GM12878 (cell line): Measurements from ENCODE around the gene IER3. TPM values are rescaled to one million over a fixed set of nuclear protein-coding genes. Genes with fewer than 3 reads are reported as not detected.

Experiments
- ATAC-seq: fragments of 200-7000 bp; cut with Tn5 transposase; 3 replicates; pipeline ENCODE4 v1.9.1; 2020; ENCODE audit warnings: mild to moderate bottlenecking, moderate library complexity
- BruUV-seq: library from RNA; stranded (reverse); fragments of 400-500 nt; replicated peaks from 2 replicates; lab custom pipeline; 2021; lab: Mats Ljungman, UMichigan
- CTCF ChIA-PET: fragments of 300-600 bp; sonication (Branson Sonifier 250); formaldehyde crosslinking; extraction: SDS; loops from one replicate; lab custom pipeline; 2021; ENCODE audit warnings: inconsistent platforms; lab: Yijun Ruan, JAX
- POLR2A ChIA-PET: fragments of 350-600 bp; formaldehyde crosslinking; extraction: SDS; loops from one replicate; lab custom pipeline; 2021; ENCODE audit warnings: inconsistent platforms; lab: Charles Lee
- RAD21 ChIA-PET: fragments of 300-600 bp; sonication (Branson Sonifier 250); formaldehyde crosslinking; loops from one replicate; lab custom pipeline; 2023; ENCODE audit warnings: antibody characterized with exemption; ENCODE audit not compliant: unreplicated experiment; lab: Charles Lee
- SMC1A ChIA-PET: fragments of 300-600 bp; sonication (Branson Sonifier 250); formaldehyde crosslinking; loops from one replicate; lab custom pipeline; 2023; ENCODE audit not compliant: unreplicated experiment, uncharacterized antibody; lab: Charles Lee
- DNase-seq: peaks from one replicate; pipeline ENCODE4 v3.0.0-alpha.2; 2011; ENCODE audit warnings: low read depth, low spot score
- FAIRE-seq: peaks from 3 replicates; lab custom pipeline; 2011; peaks lifted over from hg19 to GRCh38; lab: Jason Lieb, UNC
- H2AFZ ChIP-seq: 2 replicates; pipeline ENCODE4 v1.6.0; 2011; ENCODE audit warnings: low read depth, low read length, control low read depth; ENCODE audit not compliant: control insufficient read depth
- H3K27ac ChIP-seq: 2 replicates; pipeline ENCODE4 v1.5.1; 2011; ENCODE audit warnings: control low read depth; ENCODE audit not compliant: control insufficient read depth, insufficient read depth
- H3K27me3 ChIP-seq, 2 experiments: replicated peaks in 1 of 2; 2 replicates each; pipeline versions ENCODE4 v1.6.0 to v1.6.1; 2011; ENCODE audit warnings: low read length in 1 of 2; ENCODE audit not compliant: control insufficient read depth in 2 of 2, insufficient read depth in 2 of 2
- H3K36me3 ChIP-seq, 2 experiments: 2 replicates each; pipeline ENCODE4 v1.5.1; 2011; ENCODE audit warnings: low read length in 1 of 2; ENCODE audit not compliant: control insufficient read depth in 2 of 2, insufficient read depth in 2 of 2
- H3K4me1 ChIP-seq: 2 replicates; pipeline ENCODE4 v1.6.1; 2011; ENCODE audit warnings: mild to moderate bottlenecking, low read length, moderate library complexity, mixed read lengths; ENCODE audit not compliant: control insufficient read depth, insufficient read depth
- H3K4me2 ChIP-seq: 2 replicates; pipeline ENCODE4 v1.6.0; 2011; ENCODE audit warnings: control low read depth; ENCODE audit not compliant: control insufficient read depth, insufficient read depth
- H3K4me3 ChIP-seq: fragments of 200-600 bp; sonication (generic); 2 replicates; pipeline ENCODE4 v1.5.1; 2016
- H3K79me2 ChIP-seq: 2 replicates; pipeline ENCODE4 v1.6.0; 2011; ENCODE audit warnings: low read length; ENCODE audit not compliant: control insufficient read depth, insufficient read depth
- H3K9ac ChIP-seq: 2 replicates; pipeline ENCODE4 v1.8.0; 2011; ENCODE audit warnings: low read length, control low read depth, mixed read lengths; ENCODE audit not compliant: control insufficient read depth, insufficient read depth
- H3K9me3 ChIP-seq: replicated peaks from 3 replicates; pipeline ENCODE4 v1.5.1; 2011; ENCODE audit warnings: mild to moderate bottlenecking, low read length; ENCODE audit not compliant: control insufficient read depth, insufficient read depth
- H4K20me1 ChIP-seq: 2 replicates; pipeline ENCODE4 v1.6.0; 2011; ENCODE audit not compliant: control insufficient read depth, insufficient read depth
- CREM ChIP-seq: IDR thresholded peaks from 2 replicates; pipeline ENCODE4 v1.6.1; 2014; ENCODE audit warnings: antibody characterized with exemption, low read depth
- EZH2 ChIP-seq: IDR thresholded peaks from 2 replicates; pipeline ENCODE4 v1.6.1; 2012; ENCODE audit warnings: low read depth, mild to moderate bottlenecking, control low read depth, inconsistent platforms, low read length, borderline replicate concordance; ENCODE audit not compliant: control insufficient read depth
- FOXK2 ChIP-seq: fragments of 450-650 bp; IDR thresholded peaks from 2 replicates; pipeline ENCODE4 v1.6.1; 2017; ENCODE audit warnings: mild to moderate bottlenecking, moderate library complexity
- ZNF207 ChIP-seq: fragments of 450-650 bp; IDR thresholded peaks from 2 replicates; pipeline ENCODE4 v1.6.1; 2014; ENCODE audit warnings: antibody characterized with exemption, mild to moderate bottlenecking, borderline replicate concordance
- ZNF24 ChIP-seq: fragments of 450-650 bp; IDR thresholded peaks from 2 replicates; pipeline ENCODE4 v1.6.1; 2017; ENCODE audit warnings: antibody characterized with exemption, mild to moderate bottlenecking
- WGBS: methylation state at CpG from one replicate; pipeline ENCODE4 v1.1.6; 2016; ENCODE audit warnings: low lambda C conversion rate; ENCODE audit not compliant: insufficient replicate concordance, insufficient coverage; ENCODE audit errors: missing lambda C conversion rate; 5-methylcytosine and 5-hydroxymethylcytosine counted together
- in situ Hi-C: fragments of 300-500 bp; cut with MboI; formaldehyde crosslinking; loops from 9 replicates; pipeline ENCODE4 v1.14.3; 2018; ENCODE audit warnings: mixed read lengths
- intact Hi-C: fragments of 100-400 bp; cut with micrococcal nuclease; formaldehyde crosslinking; loops from one replicate; pipeline ENCODE4 v1.14.2; 2022; ENCODE audit not compliant: unreplicated experiment
- polyA plus RNA-seq, 11 experiments: library from polyadenylated mRNA; depleted of rRNA in 4 of 11; unstranded in 6 of 11; stranded (reverse) in 5 of 11; fragments of >200 nt; fragmentation: Nextera tagmentation in 4 of 11; fragmentation: Illumina TruSeq in 1 of 11; extraction: Ambion mirVana in 4 of 11; extraction: Trizol in 1 of 11; gene quantifications; 1 replicate in 1 of 11; 2 replicates in 10 of 11; pipeline versions ENCODE4 v1.2.1 to v1.2.3, GENCODE V29; 2011 to 2016; ENCODE audit warnings: inconsistent platforms in 2 of 11, missing spikeins in 2 of 11, low read depth in 1 of 11
- total RNA-seq, 4 experiments: library from RNA; depleted of rRNA in 3 of 4; stranded (reverse); fragments of >200 nt in 3 of 4; fragmentation: Illumina TruSeq in 1 of 4; extraction: Trizol in 1 of 4; gene quantifications; 2 replicates each; pipeline versions ENCODE4 v1.2.1 to v1.2.3, GENCODE V29; 2013 to 2021
- TF ChIP-seq, protein P1 (sequence below): fragments of 450-650 bp; conservative IDR thresholded peaks from 2 replicates; pipeline ENCODE4 v1.6.1; 2017; ENCODE audit warnings: mild to moderate bottlenecking, moderate library complexity
- TF ChIP-seq, protein P2 (sequence below): fragments of 450-650 bp; IDR thresholded peaks from 2 replicates; pipeline ENCODE4 v1.6.1; 2017; ENCODE audit warnings: mild to moderate bottlenecking, moderate library complexity

IER3 gene
- total and polyA plus RNA-seq, 10 of the 15 experiments (the other 5 are each of a cell fraction or from before 2014, with no cell fraction given), result 1.9 to 100 (median 32.3) TPM

DNA sequence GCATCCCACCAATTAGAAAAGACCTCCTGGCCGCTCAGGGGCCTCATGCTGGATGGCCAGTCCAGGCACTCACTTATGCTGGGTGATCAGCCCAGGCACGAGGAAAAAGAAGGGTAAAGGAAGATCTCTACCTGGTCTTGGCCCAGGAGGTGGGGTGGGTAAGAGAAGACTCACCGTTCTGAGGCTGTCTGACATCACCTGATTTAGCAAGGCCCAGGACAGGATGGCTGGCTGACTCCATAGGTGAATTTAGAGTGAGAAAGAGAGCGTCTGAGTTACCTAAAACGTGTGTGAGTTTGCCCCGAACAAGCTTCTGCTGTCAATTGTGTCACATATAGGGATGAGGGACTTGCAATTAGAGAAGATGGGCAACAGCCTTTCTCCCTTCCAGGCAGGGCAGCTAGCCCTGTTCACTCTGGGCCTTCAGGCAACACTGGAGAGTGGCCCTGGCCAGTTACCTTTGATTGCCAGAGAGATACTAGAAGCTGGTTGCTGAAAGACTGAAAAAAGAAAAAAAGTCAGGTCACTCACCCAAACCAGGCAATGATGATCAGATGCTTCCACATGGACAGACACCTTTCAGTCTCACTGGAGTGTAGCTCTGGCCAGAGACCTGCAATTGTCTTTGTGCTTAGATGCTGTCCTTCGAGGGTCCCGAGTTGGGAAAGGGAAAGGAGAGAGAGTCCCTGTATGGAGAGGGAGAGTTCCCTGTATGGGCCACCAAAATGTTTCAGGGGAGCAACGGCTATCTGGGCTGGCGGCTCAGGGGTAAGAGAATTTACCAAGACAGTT, 35.7 kb upstream of the IER3 start:
- Histone ChIP-seq H3K4me1 (peaks cover 12% of the 10 kb centered on the region), H3K27me3 (no peaks in the 10 kb centered on the region), H3K79me2 (no peaks in the 10 kb centered on the region), H4K20me1 (no peaks in the 10 kb centered on the region), H3K4me3 (no peak overlapping the region), H2AFZ (no peak overlapping the region), H3K4me2 (no peak overlapping the region), H3K27ac (no peak overlapping the region), H3K9ac (no peak overlapping the region), H3K36me3 (no peaks in the 10 kb centered on the region), H3K9me3 (no peaks in the 10 kb centered on the region)
- CTCF ChIA-PET, result interaction anchor here (1.0 to 1.7 kb wide), 2 partner anchors 14 to 42 kb away, joined by 3 to 5 read pairs; no protein-coding TSS in a partner anchor
- 58% methylated on average over 10 of the region's 10 CpGs for WGBS
- in situ Hi-C loops, result no loop called here
- FAIRE-seq (no peak), ATAC-seq (no peak), DNase-seq (no peak)
- intact Hi-C loops, result no loop called here
- RAD21 ChIA-PET, result interaction anchor here (1.0 to 5.3 kb wide), 2 partner anchors 12 to 25 kb away, joined by 3 to 39 read pairs; no protein-coding TSS in a partner anchor
- no TSS peak for BruUV-seq
- TF ChIP-seq FOXK2 (no peak), EZH2 (no peak)
- SMC1A ChIA-PET, result interaction anchor here (0.8 to 5.7 kb wide), 6 partner anchors 11 to 41 kb away, joined by 3 to 58 read pairs (median 4); no protein-coding TSS in a partner anchor
- POLR2A ChIA-PET, result interaction anchor here (0.7 to 3.5 kb wide), 2 partner anchors 10 to 14 kb away, joined by 3 to 19 read pairs; no protein-coding TSS in a partner anchor

DNA sequence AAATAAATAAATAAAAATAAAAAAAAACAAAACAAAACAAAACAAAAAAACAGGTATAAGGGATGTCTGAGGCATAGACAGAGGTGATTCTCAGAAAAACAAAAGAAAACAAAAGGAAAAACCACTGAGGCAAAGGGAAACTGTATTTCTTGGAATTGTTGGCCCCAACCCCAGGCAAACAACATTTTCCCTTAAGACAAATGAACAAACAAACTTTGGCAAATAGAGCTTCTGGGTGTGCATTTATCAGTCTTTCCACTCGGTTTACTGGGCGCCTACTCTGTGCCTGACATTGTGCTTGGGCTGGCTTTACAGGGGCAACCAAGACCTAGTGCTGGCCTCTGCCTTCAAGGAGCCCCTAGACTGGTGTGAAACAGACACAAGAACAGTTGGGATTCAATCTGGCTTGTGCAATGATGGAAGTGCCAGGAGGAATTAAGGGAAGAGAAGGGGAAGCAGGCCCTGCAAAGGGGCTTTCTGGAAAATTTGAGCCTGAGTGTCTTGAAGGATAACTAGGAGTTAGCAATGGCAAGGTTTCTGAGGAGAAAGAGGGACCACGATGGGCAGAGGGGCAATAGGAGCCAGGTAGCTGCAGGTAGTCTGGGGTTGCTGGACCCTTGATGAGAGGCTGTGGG, 33.8 kb upstream of the IER3 start:
- SMC1A ChIA-PET, result interaction anchor here (3.1 kb wide), 1 partner anchor 11 kb away, joined by 22 read pairs; no protein-coding TSS in a partner anchor
- CTCF ChIA-PET, result interaction anchor here (1.4 to 3.1 kb wide), 2 partner anchors 11 to 43 kb away, joined by 4 to 10 read pairs; no protein-coding TSS in a partner anchor
- H2AFZ ChIP-seq, result no peak overlapping the region
- H3K9ac ChIP-seq, result no peak overlapping the region
- H3K4me1 ChIP-seq, result peaks cover 12% of the 10 kb centered on the region
- no peak overlapping the region for H3K4me2 ChIP-seq
- RAD21 ChIA-PET, result interaction anchor here (1.4 to 1.5 kb wide), 2 partner anchors 13 to 20 kb away, joined by 4 read pairs; no protein-coding TSS in a partner anchor
- no peaks in the 10 kb centered on the region for H3K79me2 ChIP-seq
- ATAC-seq, result no peak
- no peaks in the 10 kb centered on the region for H3K27me3 ChIP-seq
- no TSS peak for BruUV-seq
- DNase-seq, result no peak
- in situ Hi-C loops (no loop called here), intact Hi-C loops (no loop called here)
- POLR2A ChIA-PET, result no interaction called here
- no peak overlapping the region for H3K27ac ChIP-seq
- H3K9me3 ChIP-seq, result no peaks in the 10 kb centered on the region
- FAIRE-seq, result no peak
- no peaks in the 10 kb centered on the region for H4K20me1 ChIP-seq
- H3K36me3 ChIP-seq, result no peaks in the 10 kb centered on the region
- WGBS, result 83% methylated on average over 3 of the region's 3 CpGs
- H3K4me3 ChIP-seq, result no peak overlapping the region
- TF ChIP-seq ZNF24, result no peak
- TF ChIP-seq, protein P1, sequence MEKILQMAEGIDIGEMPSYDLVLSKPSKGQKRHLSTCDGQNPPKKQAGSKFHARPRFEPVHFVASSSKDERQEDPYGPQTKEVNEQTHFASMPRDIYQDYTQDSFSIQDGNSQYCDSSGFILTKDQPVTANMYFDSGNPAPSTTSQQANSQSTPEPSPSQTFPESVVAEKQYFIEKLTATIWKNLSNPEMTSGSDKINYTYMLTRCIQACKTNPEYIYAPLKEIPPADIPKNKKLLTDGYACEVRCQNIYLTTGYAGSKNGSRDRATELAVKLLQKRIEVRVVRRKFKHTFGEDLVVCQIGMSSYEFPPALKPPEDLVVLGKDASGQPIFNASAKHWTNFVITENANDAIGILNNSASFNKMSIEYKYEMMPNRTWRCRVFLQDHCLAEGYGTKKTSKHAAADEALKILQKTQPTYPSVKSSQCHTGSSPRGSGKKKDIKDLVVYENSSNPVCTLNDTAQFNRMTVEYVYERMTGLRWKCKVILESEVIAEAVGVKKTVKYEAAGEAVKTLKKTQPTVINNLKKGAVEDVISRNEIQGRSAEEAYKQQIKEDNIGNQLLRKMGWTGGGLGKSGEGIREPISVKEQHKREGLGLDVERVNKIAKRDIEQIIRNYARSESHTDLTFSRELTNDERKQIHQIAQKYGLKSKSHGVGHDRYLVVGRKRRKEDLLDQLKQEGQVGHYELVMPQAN, result no peak
- no peak for TF ChIP-seq CREM
- TF ChIP-seq ZNF207, result no peak
- TF ChIP-seq, protein P2, sequence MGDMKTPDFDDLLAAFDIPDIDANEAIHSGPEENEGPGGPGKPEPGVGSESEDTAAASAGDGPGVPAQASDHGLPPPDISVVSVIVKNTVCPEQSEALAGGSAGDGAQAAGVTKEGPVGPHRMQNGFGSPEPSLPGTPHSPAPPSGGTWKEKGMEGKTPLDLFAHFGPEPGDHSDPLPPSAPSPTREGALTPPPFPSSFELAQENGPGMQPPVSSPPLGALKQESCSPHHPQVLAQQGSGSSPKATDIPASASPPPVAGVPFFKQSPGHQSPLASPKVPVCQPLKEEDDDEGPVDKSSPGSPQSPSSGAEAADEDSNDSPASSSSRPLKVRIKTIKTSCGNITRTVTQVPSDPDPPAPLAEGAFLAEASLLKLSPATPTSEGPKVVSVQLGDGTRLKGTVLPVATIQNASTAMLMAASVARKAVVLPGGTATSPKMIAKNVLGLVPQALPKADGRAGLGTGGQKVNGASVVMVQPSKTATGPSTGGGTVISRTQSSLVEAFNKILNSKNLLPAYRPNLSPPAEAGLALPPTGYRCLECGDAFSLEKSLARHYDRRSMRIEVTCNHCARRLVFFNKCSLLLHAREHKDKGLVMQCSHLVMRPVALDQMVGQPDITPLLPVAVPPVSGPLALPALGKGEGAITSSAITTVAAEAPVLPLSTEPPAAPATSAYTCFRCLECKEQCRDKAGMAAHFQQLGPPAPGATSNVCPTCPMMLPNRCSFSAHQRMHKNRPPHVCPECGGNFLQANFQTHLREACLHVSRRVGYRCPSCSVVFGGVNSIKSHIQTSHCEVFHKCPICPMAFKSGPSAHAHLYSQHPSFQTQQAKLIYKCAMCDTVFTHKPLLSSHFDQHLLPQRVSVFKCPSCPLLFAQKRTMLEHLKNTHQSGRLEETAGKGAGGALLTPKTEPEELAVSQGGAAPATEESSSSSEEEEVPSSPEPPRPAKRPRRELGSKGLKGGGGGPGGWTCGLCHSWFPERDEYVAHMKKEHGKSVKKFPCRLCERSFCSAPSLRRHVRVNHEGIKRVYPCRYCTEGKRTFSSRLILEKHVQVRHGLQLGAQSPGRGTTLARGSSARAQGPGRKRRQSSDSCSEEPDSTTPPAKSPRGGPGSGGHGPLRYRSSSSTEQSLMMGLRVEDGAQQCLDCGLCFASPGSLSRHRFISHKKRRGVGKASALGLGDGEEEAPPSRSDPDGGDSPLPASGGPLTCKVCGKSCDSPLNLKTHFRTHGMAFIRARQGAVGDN, result no peak
